Measurements from ENCODE around the gene SNRPD3.
"Not testable (repeated sequence)": the region's sequence is repeated elsewhere in the genome, so short reads cannot be mapped to it uniquely, and the experiment has no call there.

- TF ChIP-seq, protein P1, sequence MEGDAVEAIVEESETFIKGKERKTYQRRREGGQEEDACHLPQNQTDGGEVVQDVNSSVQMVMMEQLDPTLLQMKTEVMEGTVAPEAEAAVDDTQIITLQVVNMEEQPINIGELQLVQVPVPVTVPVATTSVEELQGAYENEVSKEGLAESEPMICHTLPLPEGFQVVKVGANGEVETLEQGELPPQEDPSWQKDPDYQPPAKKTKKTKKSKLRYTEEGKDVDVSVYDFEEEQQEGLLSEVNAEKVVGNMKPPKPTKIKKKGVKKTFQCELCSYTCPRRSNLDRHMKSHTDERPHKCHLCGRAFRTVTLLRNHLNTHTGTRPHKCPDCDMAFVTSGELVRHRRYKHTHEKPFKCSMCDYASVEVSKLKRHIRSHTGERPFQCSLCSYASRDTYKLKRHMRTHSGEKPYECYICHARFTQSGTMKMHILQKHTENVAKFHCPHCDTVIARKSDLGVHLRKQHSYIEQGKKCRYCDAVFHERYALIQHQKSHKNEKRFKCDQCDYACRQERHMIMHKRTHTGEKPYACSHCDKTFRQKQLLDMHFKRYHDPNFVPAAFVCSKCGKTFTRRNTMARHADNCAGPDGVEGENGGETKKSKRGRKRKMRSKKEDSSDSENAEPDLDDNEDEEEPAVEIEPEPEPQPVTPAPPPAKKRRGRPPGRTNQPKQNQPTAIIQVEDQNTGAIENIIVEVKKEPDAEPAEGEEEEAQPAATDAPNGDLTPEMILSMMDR (IDR thresholded peaks at IDR 0.05): not testable (repeated sequence)
- TF ChIP-seq POLR2AphosphoS5 (IDR thresholded peaks at IDR 0.05; ENCODE audit: low read depth, low read length): not testable (repeated sequence)
These were observed 51.7 kb downstream of the SNRPD3 start for GRCh38 chr22:24607429-24607983.
